GM19397 (cell line): ENCODE data around the gene MCF2L2.

Source experiments
- ATAC-seq: cut with Tn5 transposase; IDR thresholded peaks from one replicate; pipeline ENCODE4 v1.9.1; 2021; ENCODE audit warnings: mild to moderate bottlenecking, moderate library complexity; ENCODE audit not compliant: unreplicated experiment

The MCF2L2 gene

GRCh38 chr3:183272791-183273190 lies 155.6 kb downstream of the MCF2L2 start:
- no peak for ATAC-seq

- ATAC-seq: no peak
Observed at GRCh38 chr3:183272142-183272541, 156.3 kb downstream of the MCF2L2 start.

DNA sequence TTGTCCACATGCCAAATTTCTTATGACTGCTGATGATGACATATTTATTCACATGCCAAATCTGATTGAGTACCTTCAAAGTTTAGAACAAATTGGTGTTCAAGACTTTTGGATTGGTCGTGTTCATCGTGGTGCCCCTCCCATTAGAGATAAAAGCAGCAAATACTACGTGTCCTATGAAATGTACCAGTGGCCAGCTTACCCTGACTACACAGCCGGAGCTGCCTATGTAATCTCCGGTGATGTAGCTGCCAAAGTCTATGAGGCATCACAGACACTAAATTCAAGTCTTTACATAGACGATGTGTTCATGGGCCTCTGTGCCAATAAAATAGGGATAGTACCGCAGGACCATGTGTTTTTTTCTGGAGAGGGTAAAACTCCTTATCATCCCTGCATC lies 158.1 kb downstream of the MCF2L2 start:
- ATAC-seq: no peak

DNA sequence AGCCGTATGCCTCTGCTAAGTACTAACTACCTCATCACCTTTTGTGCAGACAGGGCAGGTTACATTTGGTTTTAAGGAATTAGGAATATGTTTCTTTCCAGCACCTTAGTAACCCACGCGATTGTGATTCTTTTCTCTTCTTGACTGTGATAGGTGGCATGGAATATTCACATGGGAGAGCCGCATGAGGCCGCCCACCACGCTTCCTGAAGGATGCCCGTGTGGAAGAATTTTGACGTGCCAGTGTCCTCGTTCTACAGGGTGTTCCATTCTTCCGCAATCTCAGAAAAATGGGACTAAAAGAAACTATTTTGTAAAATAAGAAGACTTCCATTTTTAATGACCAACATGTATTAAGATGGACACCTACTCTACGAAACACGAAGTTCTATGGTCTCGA lies 159.1 kb downstream of the MCF2L2 start:
- no peak for ATAC-seq

DNA sequence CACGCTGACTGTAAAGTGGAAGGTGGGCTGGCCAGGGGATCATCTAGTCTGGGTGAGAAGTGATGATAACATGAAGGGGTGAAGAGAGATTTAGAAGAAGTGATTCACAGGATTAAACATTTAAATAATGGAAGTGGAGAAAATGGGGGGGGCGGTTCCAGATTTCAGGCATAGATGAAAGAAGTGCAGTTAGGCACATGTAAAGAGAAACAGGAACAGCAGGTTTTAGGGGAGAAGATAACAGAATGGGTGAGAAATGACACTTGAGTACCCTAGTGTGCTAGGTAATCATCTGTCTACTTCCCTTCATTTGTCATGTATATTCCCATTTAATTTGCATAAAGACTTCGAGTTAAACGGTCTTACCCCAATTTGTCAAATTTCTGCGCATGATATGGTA lies 160.1 kb downstream of the MCF2L2 start:
- no peak for ATAC-seq

DNA sequence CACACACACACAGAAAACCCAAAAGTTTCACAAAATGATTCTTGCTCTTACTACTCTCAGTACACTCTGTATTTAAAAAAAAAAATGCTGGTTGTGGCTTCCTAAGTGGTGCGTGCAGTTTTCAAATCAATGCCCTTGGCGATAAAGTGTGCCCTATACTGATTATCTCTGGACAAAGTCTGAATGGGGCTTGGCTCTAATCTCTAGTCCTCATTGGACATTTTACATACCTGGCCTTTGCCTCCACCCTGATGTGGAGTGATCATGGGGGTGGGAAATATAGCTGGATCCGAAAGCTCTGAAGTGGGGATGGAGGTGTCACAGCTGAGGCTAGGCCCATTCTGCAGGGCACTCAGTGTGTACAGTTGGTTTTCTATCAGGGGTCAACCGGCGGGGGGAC lies 161.3 kb downstream of the MCF2L2 start:
- no peak for ATAC-seq

DNA sequence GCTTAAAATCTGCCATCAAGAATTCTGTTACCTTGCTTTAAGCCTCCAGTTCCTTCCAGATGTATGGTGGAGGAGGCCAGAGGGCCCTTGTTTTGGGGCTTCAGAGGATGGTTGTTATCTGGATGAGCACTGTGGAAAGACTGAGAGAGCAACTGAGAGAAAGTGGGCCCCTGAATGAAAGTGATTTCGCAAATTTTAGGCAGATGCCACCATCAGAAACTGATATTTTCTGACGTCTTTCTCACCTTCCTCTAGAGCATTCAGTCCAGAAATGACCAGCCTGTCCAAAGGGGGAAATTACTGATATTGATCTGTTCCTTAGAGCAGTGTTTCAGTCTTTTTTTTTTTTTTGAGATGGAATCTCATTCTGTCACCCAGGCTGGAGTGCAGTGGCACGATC lies 162.0 kb downstream of the MCF2L2 start:
- ATAC-seq: no peak

GRCh38 chr3:183265834-183266417 lies 162.5 kb downstream of the MCF2L2 start:
- no peak for ATAC-seq

DNA sequence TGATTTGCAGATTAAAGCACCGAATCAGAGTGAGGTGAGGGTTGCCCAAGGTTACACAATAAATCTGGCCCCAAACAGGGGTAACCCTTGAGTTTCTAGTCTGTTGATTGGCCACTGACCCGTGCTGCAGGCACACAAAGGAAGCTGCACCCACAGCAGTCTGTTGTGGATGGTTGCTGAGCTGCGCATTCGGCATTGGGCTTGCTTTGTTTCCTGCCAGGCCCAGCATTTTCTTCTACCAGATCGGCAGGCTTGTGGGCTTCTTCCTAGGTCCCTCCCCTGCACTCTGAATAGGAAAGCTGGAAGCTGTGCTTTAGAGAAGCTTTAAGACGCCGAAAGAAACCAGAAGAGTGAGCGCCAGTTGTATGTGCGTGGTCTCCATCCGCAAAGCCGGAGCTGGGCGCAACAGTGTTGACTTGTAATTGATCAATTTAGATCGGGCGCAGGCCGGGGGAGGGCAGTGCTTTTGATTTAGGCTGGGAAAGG lies 163.2 kb downstream of the MCF2L2 start:
- ATAC-seq: no peak

DNA sequence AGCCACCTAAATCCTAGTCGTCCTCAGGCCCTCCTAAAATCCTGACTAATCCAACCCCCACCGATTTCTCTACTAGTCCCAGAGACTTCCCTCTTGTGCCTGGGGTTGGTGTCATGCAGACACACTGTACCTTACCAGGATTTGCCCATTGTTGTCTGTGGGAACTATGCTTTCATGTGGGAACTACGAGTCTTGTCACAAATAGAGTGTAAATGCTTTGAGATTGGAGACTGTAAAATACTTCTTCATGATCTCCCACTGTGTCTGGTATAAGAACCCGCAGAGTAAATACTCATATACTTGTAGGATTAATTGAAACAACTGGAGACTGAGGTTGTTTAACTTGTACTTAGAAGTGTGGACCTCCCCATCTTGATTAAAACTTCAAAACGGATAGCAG lies 164.2 kb downstream of the MCF2L2 start:
- no peak for ATAC-seq

GRCh38 chr3:183262875-183263378 lies 165.5 kb downstream of the MCF2L2 start:
- no peak for ATAC-seq

- ATAC-seq: no peak
Observed at GRCh38 chr3:183261151-183261724, 167.2 kb downstream of the MCF2L2 start.

GRCh38 chr3:183260167-183260904 lies 168.1 kb downstream of the MCF2L2 start:
- ATAC-seq: no peak

DNA sequence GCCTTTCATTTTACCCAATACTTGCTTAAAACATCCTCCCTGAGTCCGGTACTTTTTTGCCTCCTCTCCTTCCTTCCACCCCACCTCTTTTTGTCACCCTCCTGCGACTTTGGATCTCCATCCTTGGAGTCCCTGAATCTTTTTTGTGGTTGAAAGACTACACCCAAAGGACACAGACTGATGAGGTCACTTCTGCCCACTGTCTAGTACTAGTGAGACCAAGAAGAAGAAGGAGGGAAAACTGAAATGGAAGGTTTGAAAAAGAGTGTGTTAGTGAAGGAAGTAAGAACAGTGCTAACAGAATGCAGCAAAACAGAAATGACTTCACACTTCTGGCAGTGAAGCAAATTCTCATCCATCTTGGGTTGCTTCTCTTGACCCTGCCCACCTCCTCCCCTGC lies 168.8 kb downstream of the MCF2L2 start:
- no peak for ATAC-seq

DNA sequence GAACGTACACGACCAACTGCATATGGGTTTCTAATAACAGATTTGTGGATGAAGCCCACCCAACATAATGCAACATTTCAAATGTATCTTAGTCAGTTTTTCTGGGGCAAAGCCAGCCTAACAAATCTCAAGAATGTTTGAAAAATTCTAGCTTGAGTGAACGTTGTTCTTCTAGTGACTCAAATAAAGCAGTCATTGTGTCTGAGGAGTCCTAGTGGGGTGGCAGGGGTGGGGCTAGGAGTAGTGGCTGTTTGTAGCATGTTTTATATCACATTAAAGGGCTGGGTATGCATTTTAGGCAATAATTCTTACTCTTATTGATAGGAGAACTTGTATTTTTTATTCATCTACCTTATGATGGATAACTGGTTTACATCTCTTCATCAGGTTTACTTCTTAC lies 169.3 kb downstream of the MCF2L2 start:
- no peak for ATAC-seq

- ATAC-seq: no peak
Observed at GRCh38 chr3:183255348-183255730, 173.1 kb downstream of the MCF2L2 start.

DNA sequence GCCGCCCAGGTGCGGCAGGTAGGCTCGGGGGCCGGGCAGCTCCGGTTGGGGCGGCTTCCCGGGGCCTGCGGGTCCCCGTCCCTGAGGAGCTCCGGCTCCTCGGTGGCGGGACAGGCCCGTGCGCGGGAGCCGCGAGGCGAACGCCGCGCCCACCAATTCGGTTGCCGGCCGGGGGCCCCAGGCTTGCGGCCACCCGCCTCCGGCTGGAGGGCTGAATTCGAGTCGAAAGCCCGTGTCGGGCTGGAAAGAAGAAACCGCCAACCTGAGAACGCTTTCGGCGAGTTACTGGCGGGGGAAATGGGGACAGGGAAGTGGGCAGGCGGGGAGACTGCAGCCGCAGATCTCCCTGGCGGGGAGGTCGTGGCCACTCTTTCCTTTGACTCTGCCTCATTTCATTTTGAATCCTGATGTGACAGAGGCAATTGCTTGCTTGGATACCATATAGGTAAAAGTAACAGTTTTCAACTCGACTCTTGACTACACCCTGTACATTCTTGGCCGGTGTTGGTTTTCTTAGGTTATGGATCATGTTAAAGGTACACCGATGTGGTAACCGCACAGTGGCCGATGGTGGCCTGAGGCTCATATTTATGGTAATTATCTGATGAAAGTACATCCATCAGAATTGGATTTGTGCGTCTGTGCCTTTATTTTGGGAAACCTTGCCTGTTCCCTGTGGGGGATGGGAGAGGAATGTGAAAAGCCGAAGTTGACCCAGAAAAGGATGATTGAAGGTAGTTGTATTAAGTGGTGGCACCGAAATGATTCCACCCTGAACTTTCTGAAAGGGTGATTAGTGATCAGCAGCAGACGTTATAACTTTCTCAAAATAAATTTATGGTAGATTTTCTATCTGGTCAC lies 173.7 kb downstream of the MCF2L2 start:
- no peak for ATAC-seq

DNA sequence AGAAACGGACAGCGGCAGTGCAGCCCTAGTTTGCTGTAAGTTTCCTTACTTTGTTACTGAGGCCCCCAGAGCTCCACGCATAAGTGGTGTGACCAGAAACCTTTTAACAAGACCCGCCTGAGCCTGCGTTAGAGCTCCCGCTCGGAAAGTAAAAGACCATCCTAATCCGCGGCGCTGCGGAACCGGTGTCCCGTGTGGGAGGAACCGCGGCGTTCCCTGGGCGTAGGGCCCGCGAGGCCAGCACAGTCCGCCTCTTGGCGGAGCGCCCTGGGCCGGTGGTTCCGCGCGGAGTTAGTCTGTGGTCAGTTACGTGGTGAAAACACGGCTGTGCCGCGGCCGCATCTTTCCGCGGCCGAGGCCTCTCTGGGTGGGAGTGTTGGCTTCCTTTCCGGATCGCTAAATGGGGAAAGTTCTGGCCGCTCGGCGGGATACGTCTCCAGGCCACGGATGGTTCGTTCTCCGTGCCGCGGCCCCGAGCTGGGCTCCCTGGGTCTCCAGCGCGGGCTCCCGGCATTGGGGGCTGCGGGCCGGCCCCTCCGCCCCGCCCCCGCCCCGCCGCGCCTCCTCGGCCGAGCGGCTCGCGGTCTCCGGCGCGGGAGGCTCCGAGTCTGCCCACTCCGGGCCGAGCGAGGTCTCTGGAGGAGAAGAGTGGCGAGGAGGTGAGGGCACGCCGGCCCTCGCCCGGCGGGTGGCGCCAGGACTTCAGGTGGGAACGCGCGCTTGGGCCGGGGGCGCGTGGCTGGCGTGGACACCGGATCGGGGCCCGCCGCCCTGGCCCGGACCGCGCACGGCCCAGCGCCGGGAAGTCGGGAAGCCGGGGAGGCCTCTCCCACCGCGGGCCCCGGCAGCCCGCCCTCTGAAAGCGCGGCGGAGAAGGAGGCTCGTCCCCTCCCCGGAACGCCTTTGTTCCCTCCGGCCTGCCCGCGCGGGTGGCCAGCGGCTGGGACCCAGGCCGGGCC lies 174.6 kb downstream of the MCF2L2 start:
- ATAC-seq: no peak

GRCh38 chr3:183252973-183253527 lies 175.4 kb downstream of the MCF2L2 start, which contains the start of gene B3GNT5:
Gene B3GNT5, plus strand, starts transcription at chr3:183253253. Its CDS starts 16,546 bp downstream, at chr3:183269799.
- no peak for ATAC-seq
